ENCODE measurements around the gene RAB21. TPM values are rescaled to one million over a fixed set of nuclear protein-coding genes. Genes with fewer than 3 reads are reported as not detected.

Gene RAB21
- total RNA-seq, 1 donor from 2014 or later: 66.1 TPM

DNA sequence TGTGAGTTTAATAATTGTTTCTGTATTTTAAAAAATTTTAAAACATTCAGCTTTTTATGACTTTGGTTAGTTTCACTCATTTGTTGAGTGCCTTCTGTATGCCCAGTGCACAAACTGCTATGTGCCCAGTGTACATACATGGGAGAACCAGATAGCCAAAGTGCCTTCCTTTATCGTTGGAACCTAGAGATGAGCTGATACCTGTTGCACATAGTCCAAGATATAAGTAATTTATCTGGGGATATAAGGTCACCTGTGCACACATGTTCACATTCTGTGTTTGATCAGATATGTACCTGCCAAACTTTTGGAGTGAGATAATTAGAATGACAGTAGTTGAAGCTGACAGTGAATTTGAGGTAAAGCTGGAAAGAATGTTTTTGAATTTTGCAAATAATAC, 37.9 kb downstream of the RAB21 start:
- Mint-ChIP-seq H3K4me3 (ENCODE audit: unreplicated experiment) (no peak overlapping the region), H3K36me3 (ENCODE audit: unreplicated experiment) (no peaks in the 10 kb centered on the region), H3K4me1 (ENCODE audit: low read depth, unreplicated experiment) (no peaks in the 10 kb centered on the region), H3K27me3 (ENCODE audit: unreplicated experiment) (no peaks in the 10 kb centered on the region), H3K27ac (ENCODE audit: unreplicated experiment) (no peak overlapping the region), H3K9me3 (ENCODE audit: unreplicated experiment) (no peaks in the 10 kb centered on the region)
- DNase-seq: no peak
- TF ChIP-seq CTCF (IDR thresholded peaks at IDR 0.05; ENCODE audit: partially characterized antibody, unreplicated experiment): no peak

GRCh38 chr12:71795901-71796300, 41.2 kb downstream of the RAB21 start:
- Mint-ChIP-seq H3K4me3 (ENCODE audit: unreplicated experiment) (no peak overlapping the region), H3K27ac (ENCODE audit: unreplicated experiment) (no peak overlapping the region), H3K27me3 (ENCODE audit: unreplicated experiment) (no peaks in the 10 kb centered on the region), H3K36me3 (ENCODE audit: unreplicated experiment) (no peaks in the 10 kb centered on the region), H3K4me1 (ENCODE audit: low read depth, unreplicated experiment) (no peaks in the 10 kb centered on the region), H3K9me3 (ENCODE audit: unreplicated experiment) (no peaks in the 10 kb centered on the region)
- TF ChIP-seq CTCF (IDR thresholded peaks at IDR 0.05; ENCODE audit: partially characterized antibody, unreplicated experiment): no peak
- no peak for DNase-seq

GRCh38 chr12:71797531-71797930, 42.9 kb downstream of the RAB21 start:
- Mint-ChIP-seq H3K4me1 (ENCODE audit: low read depth, unreplicated experiment) (no peaks in the 10 kb centered on the region), H3K4me3 (ENCODE audit: unreplicated experiment) (no peak overlapping the region), H3K9me3 (ENCODE audit: unreplicated experiment) (no peaks in the 10 kb centered on the region), H3K27ac (ENCODE audit: unreplicated experiment) (no peak overlapping the region), H3K36me3 (ENCODE audit: unreplicated experiment) (no peaks in the 10 kb centered on the region), H3K27me3 (ENCODE audit: unreplicated experiment) (no peaks in the 10 kb centered on the region)
- TF ChIP-seq CTCF (IDR thresholded peaks at IDR 0.05; ENCODE audit: partially characterized antibody, unreplicated experiment): no peak
- DNase-seq: no peak

DNA sequence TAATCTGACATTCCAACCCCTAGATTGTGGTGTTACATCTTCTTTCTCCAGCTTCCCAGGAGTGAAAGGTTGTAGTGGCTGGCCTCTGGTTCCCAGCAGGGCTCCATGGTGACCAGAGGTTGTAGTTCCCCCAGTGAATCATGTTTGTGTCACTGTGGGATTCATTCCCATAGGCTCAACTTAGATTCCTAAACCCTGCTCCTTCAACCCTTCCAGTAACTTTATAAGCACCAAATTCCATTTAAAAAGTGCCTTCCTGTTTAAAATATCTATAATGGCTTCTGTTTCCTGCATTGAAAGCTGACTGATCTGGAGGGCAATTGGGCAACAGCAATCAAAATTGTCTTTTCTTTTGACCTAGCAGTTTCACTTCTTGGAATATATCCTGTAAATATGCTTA, 44.4 kb downstream of the RAB21 start:
- Mint-ChIP-seq H3K27ac (ENCODE audit: unreplicated experiment) (no peak overlapping the region), H3K9me3 (ENCODE audit: unreplicated experiment) (no peaks in the 10 kb centered on the region), H3K4me3 (ENCODE audit: unreplicated experiment) (no peak overlapping the region), H3K4me1 (ENCODE audit: low read depth, unreplicated experiment) (no peaks in the 10 kb centered on the region), H3K27me3 (ENCODE audit: unreplicated experiment) (no peaks in the 10 kb centered on the region), H3K36me3 (ENCODE audit: unreplicated experiment) (no peaks in the 10 kb centered on the region)
- no peak for DNase-seq
- TF ChIP-seq CTCF (IDR thresholded peaks at IDR 0.05; ENCODE audit: partially characterized antibody, unreplicated experiment): no peak

DNA sequence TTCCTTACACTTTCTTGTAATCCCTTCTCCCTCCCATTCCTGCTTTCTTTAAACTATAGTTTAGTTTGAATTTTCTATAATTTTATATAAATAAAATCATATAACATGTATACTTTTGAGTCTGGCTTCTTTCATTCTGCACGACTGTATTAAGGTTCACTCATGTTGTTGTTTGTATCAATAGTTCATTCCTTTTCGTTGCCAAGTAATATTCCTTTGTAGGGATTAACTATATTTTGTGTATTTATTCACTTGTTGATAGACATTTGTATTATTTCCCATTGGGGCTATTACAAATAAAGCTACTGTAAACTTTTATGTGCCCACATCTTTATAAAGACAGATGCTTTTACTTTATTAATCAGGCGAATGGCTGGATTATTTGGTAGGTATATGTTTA, 45.5 kb downstream of the RAB21 start:
- TF ChIP-seq CTCF (IDR thresholded peaks at IDR 0.05; ENCODE audit: partially characterized antibody, unreplicated experiment): no peak
- no peaks in the 10 kb centered on the region for H3K4me1 Mint-ChIP-seq (ENCODE audit: low read depth, unreplicated experiment)
- no peaks in the 10 kb centered on the region for H3K36me3 Mint-ChIP-seq (ENCODE audit: unreplicated experiment)
- H3K27me3 Mint-ChIP-seq (ENCODE audit: unreplicated experiment): no peaks in the 10 kb centered on the region
- DNase-seq: no peak
- H3K27ac Mint-ChIP-seq (ENCODE audit: unreplicated experiment): no peak overlapping the region
- no peaks in the 10 kb centered on the region for H3K9me3 Mint-ChIP-seq (ENCODE audit: unreplicated experiment)
- H3K4me3 Mint-ChIP-seq (ENCODE audit: unreplicated experiment): no peak overlapping the region

Measured in glutamatergic neuron (in vitro differentiated cells).